HG02884 (cell line): ENCODE results near the gene CMTM8.

Experiments
- ATAC-seq: cut with Tn5 transposase; IDR thresholded peaks from one replicate; pipeline ENCODE4 v1.9.1; 2021; ENCODE audit warnings: mild to moderate bottlenecking, moderate library complexity; ENCODE audit not compliant: unreplicated experiment

CMTM8 gene

GRCh38 chr3:32405711-32406323 lies 167.3 kb downstream of the CMTM8 start:
- no peak for ATAC-seq

GRCh38 chr3:32406486-32407408 lies 168.3 kb downstream of the CMTM8 start:
- no peak for ATAC-seq

GRCh38 chr3:32410367-32411246 lies 172.1 kb downstream of the CMTM8 start:
- ATAC-seq: no peak

- no peak for ATAC-seq
Measured at GRCh38 chr3:32411442-32411841, 173.0 kb downstream of the CMTM8 start.

- ATAC-seq: no peak
Measured at GRCh38 chr3:32412887-32413286, 174.4 kb downstream of the CMTM8 start.

- ATAC-seq: no peak
Measured at GRCh38 chr3:32413845-32414521, 175.5 kb downstream of the CMTM8 start.

GRCh38 chr3:32414522-32415202 lies 176.2 kb downstream of the CMTM8 start:
- ATAC-seq: peak; percentile 63

- no peak for ATAC-seq
Measured at GRCh38 chr3:32419742-32420125, 181.3 kb downstream of the CMTM8 start.
